Activated CD4-positive, alpha-beta T cell treated with anti-CD3 and anti-CD28 coated beads for 1 hour (primary cell): ENCODE measurements around the gene CCNK.

Source experiments
- DNase-seq: peaks from one replicate; pipeline ENCODE4 v3.0.0-alpha.2; 2020

The CCNK gene

DNA sequence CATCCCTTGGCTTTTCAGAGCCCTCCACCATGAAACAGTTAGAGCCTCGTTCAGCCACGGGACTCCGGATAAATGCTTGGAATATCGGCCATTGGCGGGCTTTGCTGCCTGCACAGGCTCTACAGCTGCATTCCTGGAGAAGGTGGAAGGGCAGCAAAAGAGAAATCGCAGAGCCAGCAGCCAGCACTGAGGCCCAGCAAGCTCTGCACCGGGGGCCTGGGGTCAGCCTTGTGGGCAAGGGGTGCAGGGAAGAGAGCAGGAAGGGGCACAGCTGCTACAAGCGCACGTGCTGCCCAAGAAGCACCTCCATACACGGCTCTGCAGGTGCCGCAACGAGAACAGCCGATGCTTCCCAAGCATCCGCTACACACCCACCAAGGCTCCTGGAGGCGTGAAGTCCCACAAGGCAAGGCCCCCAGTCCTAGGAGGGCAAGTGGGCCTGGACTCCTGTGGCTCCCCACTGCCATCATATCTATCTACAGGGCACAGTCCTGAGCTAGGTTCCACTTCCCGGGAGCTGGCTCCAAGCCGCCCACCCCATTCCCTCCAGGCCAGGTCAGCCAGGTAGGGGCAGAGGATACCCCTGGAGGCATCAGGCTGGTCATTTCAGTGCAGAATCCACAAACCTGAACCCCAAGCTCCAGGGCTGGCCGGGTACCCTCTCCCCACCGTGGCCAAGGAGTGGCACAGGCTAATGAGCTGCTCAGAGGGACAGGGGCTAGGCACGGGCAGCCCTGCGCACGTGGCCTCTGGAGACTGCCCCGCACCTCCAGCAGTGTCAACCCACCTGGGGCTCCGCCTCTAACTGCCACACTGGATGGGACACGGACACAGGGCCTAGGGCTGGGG, 40.2 kb downstream of the CCNK start:
- no peak for DNase-seq

GRCh38 chr14:99522025-99522401, 40.8 kb downstream of the CCNK start:
- no peak for DNase-seq

- DNase-seq = no peak
Measured at GRCh38 chr14:99522457-99522891, 41.3 kb downstream of the CCNK start.

GRCh38 chr14:99522934-99523703, 41.9 kb downstream of the CCNK start:
- DNase-seq = no peak

- DNase-seq = no peak
Measured at GRCh38 chr14:99523704-99524055, 42.5 kb downstream of the CCNK start.

DNA sequence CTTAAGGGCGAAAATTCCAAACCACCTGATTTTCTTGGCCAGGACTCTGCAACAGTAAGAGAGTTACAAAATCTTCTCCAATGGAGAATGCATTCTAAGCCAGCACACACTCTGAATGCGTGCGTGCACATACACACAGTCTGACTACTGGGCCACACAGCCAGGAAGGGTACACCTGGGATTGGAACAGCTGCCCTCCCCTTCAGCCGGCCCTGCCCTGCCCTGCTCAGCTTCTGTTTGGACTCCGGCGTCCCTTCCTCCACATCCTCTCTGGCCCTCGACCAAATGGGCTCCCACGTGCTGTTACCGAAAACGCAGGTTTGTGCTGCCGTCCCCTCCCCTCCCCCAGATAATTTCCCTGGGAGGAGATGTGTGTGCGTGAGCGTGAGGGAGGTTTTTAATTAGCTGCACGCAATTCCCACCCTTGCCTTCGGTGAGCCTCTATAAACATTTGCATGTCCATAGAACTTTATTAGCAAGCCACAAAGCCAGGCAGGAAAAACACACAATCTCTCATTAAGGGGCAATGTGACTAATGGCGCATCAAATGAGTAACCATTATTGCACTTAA, 43.0 kb downstream of the CCNK start:
- DNase-seq = no peak

GRCh38 chr14:99524804-99525698, 43.8 kb downstream of the CCNK start:
- no peak for DNase-seq

GRCh38 chr14:99525699-99526080, 44.5 kb downstream of the CCNK start:
- no peak for DNase-seq

GRCh38 chr14:99527026-99527425, 45.8 kb downstream of the CCNK start:
- no peak for DNase-seq

DNA sequence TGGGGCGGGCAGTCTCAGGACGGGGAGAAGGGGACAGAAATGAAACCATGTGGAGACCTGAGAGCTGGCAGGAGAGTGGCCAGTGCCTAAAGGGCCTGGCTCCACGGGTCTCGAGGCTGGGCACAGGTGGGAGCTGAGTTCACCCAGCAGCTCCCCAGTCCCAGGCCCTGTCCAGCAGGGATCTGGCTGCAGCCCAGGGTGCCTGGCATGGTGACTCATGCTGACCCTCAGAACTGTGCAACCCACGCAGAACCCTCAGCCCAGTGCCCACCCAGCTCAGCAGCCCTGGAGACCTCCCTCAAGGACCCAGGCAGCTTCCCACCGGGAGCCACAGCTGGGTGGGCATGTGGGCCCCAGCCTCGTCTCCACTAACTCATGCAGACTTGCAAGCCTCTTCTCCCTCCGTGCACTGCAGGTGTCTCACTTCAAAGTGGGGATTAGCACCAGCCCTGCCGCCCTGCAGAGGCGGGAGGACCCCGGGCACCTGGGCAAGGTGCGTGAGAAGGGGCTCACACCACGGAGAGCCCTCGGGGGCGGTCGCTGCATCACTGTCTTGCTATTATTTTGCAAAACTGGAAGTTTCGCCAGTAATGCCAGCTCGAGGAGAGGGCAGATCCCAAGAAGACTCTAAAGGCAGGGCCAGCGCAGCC, 46.3 kb downstream of the CCNK start:
- no peak for DNase-seq

- DNase-seq = no peak
Measured at GRCh38 chr14:99529899-99530298, 48.7 kb downstream of the CCNK start.

GRCh38 chr14:99530407-99531155, 49.4 kb downstream of the CCNK start:
- no peak for DNase-seq

DNA sequence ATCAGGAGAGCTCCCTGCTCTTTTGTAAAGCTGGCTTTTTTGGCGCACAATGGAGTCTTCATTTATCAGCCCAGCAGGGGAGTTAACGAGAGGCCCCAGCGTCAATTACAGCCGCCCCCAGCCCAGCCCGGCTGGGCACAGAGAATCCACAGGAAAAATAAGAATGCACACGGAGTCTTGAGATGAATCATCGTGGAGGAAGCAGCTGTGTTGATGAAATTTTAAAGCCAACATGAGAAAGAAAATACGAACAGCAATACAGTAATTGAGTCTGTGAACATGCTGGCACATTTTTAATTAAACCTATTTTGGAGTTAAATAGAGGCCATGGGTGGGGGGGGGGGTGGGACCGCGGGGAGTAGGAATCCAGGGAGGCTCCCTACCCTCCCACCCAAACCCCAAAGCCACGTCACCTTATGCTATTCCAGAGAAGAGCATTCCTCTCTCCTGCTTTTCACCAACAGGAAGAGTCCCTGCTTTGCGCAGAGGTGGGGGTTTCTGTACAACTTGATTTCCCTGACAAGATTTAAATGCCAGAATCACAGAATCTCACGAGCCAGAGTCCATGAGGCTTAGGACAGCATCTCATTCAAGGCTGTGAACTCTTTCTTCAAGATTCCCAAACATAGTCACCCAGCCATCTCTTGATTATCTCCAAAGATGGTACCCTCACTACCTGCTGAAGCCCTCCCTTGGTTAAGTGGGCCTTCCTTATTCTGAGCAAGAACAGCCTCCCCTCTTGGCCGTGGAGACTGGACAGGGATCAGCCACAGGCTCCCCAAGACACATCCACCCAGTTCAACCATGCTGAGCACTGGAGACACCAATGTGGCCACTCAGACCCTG, 50.3 kb downstream of the CCNK start:
- DNase-seq = no peak

DNA sequence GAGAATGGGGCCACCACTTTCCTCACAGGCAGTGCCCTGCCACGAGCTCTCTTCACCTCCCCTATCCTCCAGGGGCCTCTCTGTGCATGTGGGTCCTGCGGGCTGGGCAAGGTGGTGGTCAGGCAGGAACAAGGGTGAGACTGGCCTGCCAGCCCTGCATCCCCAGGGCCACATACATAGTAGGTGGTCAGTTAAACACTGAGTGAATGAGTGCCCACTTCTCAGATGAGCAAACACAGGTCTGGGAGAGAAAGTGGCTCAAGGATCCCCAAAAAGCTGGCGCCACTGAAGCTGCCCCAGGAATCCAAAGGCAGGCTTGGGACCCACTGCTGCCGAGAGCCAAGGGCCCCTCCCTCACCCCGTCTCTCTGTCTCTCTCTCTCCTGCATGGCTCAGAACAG, 51.1 kb downstream of the CCNK start:
- DNase-seq = no peak

DNA sequence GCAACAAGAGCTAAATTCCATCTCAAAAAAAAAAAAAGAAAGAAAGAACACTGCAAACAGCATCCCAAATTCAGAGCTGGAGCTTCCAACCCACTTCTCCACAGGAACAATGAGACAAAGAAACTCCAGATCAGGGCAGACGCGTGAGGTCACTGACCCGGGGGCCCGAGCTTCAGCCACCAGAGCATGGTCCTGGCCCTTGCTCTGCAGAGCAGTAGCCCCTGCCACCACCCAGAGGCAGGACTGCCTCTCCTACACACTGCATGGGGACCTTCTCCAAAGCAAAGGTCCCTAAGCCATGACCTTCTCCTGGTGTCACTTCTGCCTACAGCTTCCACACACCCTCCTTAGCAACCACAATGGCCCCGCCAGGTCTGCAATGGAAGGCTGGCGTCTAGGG, 53.1 kb downstream of the CCNK start:
- no peak for DNase-seq

GRCh38 chr14:99534863-99535262, 53.7 kb downstream of the CCNK start:
- DNase-seq = no peak

- no peak for DNase-seq
Measured at GRCh38 chr14:99535448-99535847, 54.2 kb downstream of the CCNK start.

DNA sequence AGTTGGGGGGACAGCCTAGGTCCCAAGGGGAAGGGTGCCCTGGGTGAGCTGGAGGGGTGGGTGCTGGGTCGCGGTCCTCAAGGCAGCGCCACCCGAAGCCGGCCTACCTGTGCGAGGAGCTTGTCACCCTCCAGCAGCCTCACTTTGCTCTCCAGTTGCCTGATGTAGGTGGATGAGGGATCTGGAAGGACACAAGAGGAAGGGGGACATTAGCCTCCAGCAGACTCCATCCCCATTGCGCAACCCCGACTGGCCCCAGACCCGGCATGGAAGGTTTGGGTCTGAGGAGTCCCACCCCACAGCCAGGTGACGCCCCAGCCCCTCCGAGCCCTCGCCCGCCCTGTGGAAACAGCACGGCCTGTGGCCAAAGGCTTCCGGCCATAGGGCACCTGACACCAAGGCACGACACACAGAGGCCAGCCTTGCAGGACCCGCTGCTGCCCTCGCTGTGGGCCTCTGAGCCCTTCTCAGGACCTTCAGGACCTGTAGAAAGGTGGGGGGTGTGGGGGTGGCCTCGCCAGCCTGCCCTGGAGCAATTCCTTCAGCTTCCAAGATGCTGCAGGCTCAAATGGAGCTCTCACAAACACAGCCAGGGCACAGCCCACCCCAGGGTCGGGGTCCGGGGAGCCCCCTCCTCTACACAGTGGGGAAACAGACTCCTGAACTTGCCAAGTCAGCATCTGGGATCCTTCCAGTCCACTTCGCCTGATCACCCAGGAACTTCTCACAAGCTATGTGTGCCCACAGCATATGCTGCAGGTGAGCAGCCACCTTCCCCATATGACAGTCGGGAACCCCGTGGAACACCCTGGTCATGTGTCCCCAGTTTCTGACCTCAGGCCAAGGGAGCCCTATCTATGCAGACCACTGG, 54.9 kb downstream of the CCNK start:
- no peak for DNase-seq

GRCh38 chr14:99537399-99537798, 56.2 kb downstream of the CCNK start:
- DNase-seq = no peak

DNA sequence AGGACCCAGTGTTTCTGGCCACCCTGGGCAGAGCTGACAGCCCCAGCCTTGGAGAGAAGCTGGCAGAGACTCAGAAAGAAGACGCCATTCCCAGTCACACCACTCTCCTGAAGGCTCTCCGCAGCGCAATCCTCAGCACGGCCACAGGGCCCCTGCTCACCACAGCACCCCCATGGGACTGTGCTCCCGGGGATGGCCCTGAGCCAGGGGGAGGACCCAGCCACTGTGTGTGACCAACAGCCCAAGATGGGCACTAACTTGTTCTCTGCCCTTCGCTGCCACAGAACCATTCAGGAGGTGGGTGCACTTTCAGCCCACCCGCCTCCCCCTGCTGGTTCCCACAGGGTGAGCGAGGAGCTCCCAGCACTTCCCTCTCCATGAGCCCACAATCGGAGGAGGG, 57.1 kb downstream of the CCNK start:
- no peak for DNase-seq
